ENCODE data around the gene USHBP1. TPM values are rescaled to one million over a fixed set of nuclear protein-coding genes. Genes with fewer than 3 reads are reported as not detected.

Gene USHBP1
- polyA plus RNA-seq, 2 of the 4 experiments (the other 2 are of a cell fraction): 0.03 TPM; not detected in 1

- ChIA-PET POLR2A (interaction anchor here (0.5 to 1.2 kb wide), 11 partner anchors 8 to 74 kb away, joined by 3 to 7 read pairs (median 3); partner anchors contain the start of genes DDA1, OCEL1 and USE1), CTCF (interaction anchor here (0.6 to 1.9 kb wide), 3 partner anchors 16 to 239 kb away, joined by 3 to 8 read pairs (median 4); partner anchors contain the start of gene ANKLE1)
- peak overlapping the region in 1 of 2 experiments; percentile 42; a peak in 2 of 6 replicates for H3K27ac ChIP-seq
- no peaks in the 10 kb centered on the region for H3K9me3 ChIP-seq
- WGBS (ENCODE audit: missing lambda C conversion rate): 93% methylated on average over 12 of the region's 12 CpGs
- no peak overlapping the region for H3K4me2 ChIP-seq
- FAIRE-seq (no peak), ATAC-seq (no peak), DNase-seq (ENCODE audit: low read depth in 1 of 2, low spot score in 1 of 2) (no peak)
- H3K4me3 ChIP-seq: no peak overlapping the region
- H3K4me1 ChIP-seq: peaks cover 4% of the 10 kb centered on the region; the same call in 2 of the 3 replicates
- no peak for TF ChIP-seq ZNF302 (CRISPR knock-in tag; IDR thresholded peaks at IDR 0.05)
- TF ChIP-seq MAZ (IDR thresholded peaks at IDR 0.05; ENCODE audit: borderline replicate concordance, low read depth, low read length): no peak
- TF ChIP-seq HOXA7 (CRISPR knock-in tag; IDR thresholded peaks at IDR 0.05): no peak
- TF ChIP-seq PHF8 (IDR thresholded peaks at IDR 0.05; ENCODE audit: borderline replicate concordance, low read depth): no peak
- TF ChIP-seq CHD4 (IDR thresholded peaks at IDR 0.05; ENCODE audit: borderline replicate concordance): no peak
- no peak for TF ChIP-seq EHMT2 (IDR thresholded peaks at IDR 0.05; ENCODE audit: low read depth)
- TF ChIP-seq KDM1A (IDR thresholded peaks at IDR 0.05; ENCODE audit: low read depth): no peak
- no peak for TF ChIP-seq MYC (IDR thresholded peaks at IDR 0.05; ENCODE audit: borderline replicate concordance, low read length)
- TF ChIP-seq EP300 (IDR thresholded peaks at IDR 0.05): no peak
- no peak for TF ChIP-seq NR3C1 (IDR thresholded peaks at IDR 0.05)
- no peak for TF ChIP-seq HES2 (IDR thresholded peaks at IDR 0.05)
- no peak for TF ChIP-seq TP53 (CRISPR knock-in tag; IDR thresholded peaks at IDR 0.05)
- no peak for TF ChIP-seq GATA3 (IDR thresholded peaks at IDR 0.05; ENCODE audit: borderline replicate concordance)
- TF ChIP-seq FOSB (CRISPR knock-in tag; IDR thresholded peaks at IDR 0.05): no peak
- TF ChIP-seq FOSL2 (IDR thresholded peaks at IDR 0.05): no peak
- TF ChIP-seq FOSL2 (CRISPR knock-in tag; IDR thresholded peaks at IDR 0.05): no peak
- no peak for TF ChIP-seq HMGXB4 (CRISPR knock-in tag; IDR thresholded peaks at IDR 0.05; ENCODE audit: borderline replicate concordance)
- TF ChIP-seq NFE2L2 (conservative IDR thresholded peaks at IDR 0.05; ENCODE audit: low read length): no peak
- TF ChIP-seq ATOH8 (CRISPR knock-in tag; IDR thresholded peaks at IDR 0.05; ENCODE audit: low read depth): no peak
- no peak for TF ChIP-seq MAFK (IDR thresholded peaks at IDR 0.05; ENCODE audit: partially characterized antibody)
- TF ChIP-seq RARB (CRISPR knock-in tag; IDR thresholded peaks at IDR 0.05): no peak
Measured at GRCh38 chr19:17266589-17266974, 2.0 kb upstream of the USHBP1 start.

- no peak overlapping the region for H3K4me2 ChIP-seq
- peak overlapping the region in 1 of 2 experiments; percentile 42; a peak in 1 of 6 replicates for H3K27ac ChIP-seq
- TF ChIP-seq FOXS1 (CRISPR knock-in tag; IDR thresholded peaks at IDR 0.05) (no peak), REST (IDR thresholded peaks at IDR 0.05) (no peak), HMGXB4 (CRISPR knock-in tag; IDR thresholded peaks at IDR 0.05; ENCODE audit: borderline replicate concordance) (no peak), MAX (IDR thresholded peaks at IDR 0.05) (no peak), ZFP36 (IDR thresholded peaks at IDR 0.05; ENCODE audit: borderline replicate concordance, partially characterized antibody) (no peak), ATOH8 (CRISPR knock-in tag; IDR thresholded peaks at IDR 0.05; ENCODE audit: low read depth) (no peak), JUNB (IDR thresholded peaks at IDR 0.05) (no peak), POLR2A (IDR thresholded peaks at IDR 0.05; ENCODE audit: low read length) (no peak), RARB (CRISPR knock-in tag; IDR thresholded peaks at IDR 0.05) (no peak), NPAS2 (CRISPR knock-in tag; IDR thresholded peaks at IDR 0.05; ENCODE audit: borderline replicate concordance) (no peak), HOXB5 (CRISPR knock-in tag; IDR thresholded peaks at IDR 0.05) (no peak), FOSL2 (IDR thresholded peaks at IDR 0.05) (no peak), FOSL2 (CRISPR knock-in tag; IDR thresholded peaks at IDR 0.05) (no peak), CHD4 (IDR thresholded peaks at IDR 0.05; ENCODE audit: borderline replicate concordance) (no peak)
- ATAC-seq: no peak
- POLR2A ChIA-PET: no interaction called here
- DNase-seq (ENCODE audit: low read depth in 1 of 2, low spot score in 1 of 2): no peak
- no peaks in the 10 kb centered on the region for H3K9me3 ChIP-seq
- CTCF ChIA-PET: interaction anchor here (0.8 to 2.8 kb wide), 3 partner anchors 12 to 40 kb away, joined by 3 to 12 read pairs (median 4); partner anchors contain the start of gene OCEL1
- 77% methylated on average over 7 of the region's 7 CpGs for WGBS (ENCODE audit: missing lambda C conversion rate)
- H3K4me3 ChIP-seq: no peak overlapping the region
- FAIRE-seq: no peak
- H3K4me1 ChIP-seq: peaks cover 4% of the 10 kb centered on the region; the same call in 2 of the 3 replicates
Measured at GRCh38 chr19:17266026-17266425, 1.5 kb upstream of the USHBP1 start.
